ENCODE results near the gene SLC49A3.
"Not testable (repeated sequence)": the region's sequence is repeated elsewhere in the genome, so short reads cannot be mapped to it uniquely, and the experiment has no call there.

SLC49A3 gene

DNA sequence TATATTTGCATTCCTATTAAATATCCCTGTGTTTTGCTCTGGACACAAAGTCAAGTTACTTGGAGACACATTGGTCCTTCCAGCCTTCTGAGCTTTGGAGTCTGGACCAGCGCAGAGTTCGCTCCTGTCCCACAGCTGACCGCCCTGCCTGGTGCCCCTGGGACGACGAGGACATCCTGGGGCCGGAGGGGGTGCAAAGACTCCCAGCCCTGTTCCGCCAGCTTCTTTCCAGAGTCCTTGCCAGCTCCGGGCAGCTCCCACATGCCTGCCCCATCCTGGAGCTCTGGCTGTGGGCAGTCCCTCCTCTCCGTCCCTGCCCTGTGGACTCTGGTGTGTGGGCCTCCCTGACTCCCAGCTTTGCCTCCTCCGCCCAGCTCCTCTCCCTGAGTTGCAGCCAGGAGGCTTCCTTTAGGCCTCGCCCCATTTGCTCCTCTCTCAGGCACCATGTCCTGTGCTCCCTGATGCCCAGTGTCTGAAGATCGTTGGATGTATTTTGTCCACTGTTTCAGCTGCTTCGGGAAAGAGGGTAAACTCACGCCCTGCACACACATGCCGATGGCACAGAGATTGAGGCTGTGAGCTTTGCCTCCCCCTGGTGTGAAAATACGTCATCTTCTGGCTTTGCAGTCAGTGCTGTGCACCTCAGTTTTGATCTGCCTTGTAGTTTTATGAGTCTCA is 11.8 kb upstream of the SLC49A3 start:
- DNase-seq: no peak

DNA sequence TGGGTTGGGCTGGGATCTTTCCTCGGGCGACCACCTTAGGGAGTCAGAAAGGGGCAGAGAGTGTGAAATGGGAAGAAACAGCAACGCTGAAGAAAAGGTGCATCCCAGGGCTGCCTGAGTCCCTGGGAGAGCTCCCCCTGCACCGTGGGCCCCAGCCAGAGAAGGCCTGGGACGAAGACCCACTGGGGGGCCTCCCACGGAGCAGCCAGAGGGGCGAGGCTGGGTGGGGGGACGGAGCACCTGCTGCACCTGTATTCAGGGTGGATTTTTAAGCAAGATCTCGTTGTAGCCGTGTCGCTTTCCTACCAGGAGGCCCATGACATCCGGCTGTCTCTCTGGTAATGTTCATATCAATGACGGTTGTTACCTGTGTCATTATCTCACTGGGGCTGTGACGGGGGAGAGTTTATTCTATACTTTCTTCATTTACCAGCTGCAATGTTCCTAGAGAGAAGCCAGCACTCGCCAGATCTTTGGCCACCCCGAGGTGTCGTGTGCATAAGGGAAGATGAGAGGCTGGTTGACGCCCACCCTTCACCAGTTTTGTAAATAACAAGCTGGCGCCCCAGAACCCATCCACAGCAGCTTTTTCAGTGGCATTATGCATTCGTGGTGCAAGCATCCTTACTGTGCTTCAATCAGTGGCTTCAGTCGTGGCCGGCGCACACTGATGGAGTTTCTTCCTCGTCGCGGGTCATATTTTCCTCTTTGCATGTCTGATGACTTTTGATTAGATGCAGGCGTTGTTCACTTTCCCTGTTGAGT is 11.0 kb upstream of the SLC49A3 start:
- no peak for DNase-seq

DNA sequence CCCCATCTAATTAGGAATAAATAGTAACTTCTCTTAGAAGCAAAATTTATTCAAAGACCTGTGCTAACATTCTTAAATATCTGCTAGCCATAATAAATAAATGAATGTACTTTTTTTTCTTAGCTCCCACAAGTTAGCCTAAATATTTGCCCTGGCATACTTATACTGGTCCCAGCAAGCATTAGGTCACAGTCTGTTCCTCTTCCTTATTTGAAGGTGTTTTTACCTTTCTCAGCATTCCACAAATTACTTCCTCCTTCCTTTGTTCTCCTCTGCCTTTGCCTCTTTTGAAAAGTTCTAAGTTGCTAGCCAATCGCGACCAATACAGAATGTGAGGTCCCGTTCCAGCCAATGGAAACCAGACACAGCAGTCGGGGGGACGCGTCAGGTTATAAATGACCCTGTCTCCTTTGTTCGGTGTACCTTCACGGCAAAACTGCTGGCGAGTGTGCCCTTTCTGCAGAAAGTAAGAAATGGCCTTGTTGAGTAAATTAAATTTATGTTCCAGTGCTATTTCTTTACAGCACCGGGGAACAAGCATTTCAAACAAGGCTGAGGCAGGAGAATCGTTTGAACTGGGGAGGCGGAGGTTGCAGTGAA is 5.5 kb upstream of the SLC49A3 start:
- DNase-seq: not testable (repeated sequence)

DNA sequence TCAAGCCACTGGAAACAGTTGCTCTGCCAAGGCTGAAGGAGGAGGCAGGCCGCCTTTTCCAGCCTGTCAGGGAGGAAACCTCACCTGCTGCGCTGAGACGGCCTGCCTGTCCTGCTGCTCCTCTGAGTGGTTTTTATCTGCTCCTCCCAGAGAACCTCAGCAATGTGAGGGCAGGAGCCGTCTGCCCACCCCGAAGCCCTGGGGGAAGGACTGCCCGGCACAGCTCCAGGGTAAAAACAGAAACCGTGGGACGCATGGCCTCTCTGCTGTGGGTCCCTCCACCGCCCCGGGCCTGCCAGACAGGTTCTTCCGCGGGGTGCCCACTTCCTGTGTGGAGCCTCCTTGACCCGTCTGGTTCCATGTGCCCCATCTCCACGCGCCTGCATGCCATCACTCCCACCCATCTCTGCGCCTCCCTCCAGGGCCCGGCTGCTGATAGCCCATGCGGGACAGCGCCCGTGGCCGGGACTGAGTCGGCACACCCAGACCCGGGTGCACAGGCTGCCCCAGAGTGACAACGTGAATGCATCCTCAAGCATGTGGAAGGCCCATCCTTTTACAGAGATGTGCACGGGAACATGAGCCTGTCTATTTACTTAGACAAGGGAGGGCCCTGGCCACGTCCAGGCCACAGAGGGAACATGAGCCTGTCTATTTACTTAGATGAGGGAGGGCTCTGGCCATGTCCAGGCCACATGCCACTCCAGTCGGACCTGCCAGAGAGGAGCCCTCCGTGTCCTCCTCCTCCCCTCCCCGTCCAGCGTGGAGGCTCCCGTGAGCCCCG is 4.0 kb upstream of the SLC49A3 start:
- no peak for DNase-seq

DNA sequence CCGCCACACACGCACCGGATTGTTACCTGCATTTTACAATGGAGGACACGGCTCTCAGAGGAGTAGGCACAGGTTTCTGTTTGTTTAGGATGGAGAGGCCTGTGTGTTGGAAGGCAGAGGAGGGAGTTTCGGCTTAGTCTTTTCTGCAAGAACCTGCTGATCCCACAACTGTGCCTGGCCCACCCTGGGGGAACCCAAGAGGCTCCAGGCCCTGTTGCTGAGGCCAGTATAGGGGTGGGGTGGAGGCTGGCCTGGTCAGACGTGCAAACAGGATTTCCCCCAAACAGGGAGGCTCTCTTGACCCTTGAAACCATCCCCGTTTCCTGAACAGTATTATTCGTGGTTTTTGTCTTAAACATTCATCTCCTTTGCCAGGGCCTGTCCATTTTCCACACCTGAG is 772 bp upstream of the SLC49A3 start:
- DNase-seq: no peak

DNA sequence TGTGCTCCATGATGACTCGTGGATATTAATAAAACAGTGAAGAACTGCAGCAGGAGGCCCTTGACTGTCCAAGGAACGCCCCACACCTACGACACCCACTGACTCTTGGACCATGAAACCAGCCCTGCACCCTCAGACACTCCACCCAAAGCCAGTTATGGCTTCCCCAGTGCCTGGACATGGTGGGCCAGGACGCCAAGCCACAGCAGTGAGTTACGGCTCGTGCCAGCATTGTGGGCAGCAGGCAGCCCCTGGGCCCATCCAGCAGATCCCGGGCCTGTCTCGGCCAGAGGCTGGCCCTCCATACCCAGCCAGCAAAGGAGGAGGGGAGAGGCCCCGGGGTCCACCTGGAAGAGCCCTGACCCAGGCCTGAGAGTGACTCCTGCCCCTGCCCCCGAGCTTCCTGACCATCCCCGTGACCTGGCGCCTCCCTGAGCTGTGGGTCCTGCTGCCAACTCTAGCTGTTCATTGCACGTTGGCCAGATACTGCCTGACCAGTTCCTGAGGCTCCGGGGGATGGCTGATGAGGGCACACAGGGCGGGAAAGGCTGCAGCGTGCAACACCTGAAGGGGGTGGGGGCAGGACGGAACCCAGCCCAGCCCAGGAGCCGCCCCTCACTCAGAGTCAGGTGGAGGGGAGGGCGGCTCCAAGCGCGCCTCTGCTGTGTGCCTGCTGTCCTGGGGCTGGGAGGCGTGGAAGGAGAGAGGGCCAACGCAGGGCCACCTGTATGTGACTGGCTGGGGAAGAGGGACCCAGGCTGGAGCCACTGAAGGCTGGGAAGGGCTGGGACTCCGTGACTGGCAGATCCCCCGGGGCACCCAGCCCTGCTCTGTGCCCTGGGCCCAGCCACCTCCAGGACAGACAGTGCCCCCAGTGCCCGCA is 739 bp downstream of the SLC49A3 start:
- DNase-seq: no peak

DNA sequence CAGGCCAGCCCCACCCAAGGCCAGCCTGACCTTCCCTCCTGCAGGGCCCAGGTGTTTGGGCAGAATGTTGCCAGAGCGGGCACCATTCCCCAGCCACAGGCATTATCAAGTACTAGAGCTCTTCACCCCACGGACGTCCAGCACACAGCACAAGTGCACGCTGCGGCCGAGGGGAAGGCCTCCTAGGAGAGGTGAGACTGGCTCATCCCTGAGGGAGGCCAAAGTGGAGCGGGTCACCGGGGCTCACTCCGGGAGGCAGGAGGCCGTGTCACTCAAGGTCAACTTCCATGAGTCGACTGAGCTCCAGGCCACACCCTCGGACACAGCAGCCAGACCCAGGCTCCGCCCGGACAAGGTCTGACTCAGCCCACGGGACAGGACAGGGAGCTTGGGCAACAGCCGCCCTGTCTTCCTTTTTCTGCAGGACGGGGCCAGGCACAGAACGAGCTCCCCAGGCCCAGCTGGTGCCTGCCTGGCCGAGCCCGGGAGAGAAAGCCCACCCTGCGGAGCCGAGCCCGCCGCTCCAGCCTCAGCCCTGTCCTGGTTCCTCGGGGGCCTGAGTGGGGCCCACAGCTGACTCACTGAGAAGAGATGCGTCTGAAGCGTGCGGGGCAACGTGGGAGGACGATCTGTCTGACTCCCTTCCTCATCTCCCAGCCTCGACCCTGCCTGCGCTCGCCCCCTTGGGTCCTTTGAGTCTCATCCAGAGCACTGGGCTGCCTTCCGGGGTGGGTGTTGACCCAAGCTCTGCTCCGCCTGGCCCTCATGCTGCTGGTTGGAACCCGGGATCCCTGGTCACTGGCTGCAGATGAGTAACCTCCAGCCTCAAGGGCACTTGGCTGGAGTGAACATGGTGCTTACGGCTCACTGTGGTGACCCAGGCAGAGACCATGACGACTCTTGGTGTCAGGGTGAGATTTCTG is 1.6 kb downstream of the SLC49A3 start:
- DNase-seq: no peak

DNA sequence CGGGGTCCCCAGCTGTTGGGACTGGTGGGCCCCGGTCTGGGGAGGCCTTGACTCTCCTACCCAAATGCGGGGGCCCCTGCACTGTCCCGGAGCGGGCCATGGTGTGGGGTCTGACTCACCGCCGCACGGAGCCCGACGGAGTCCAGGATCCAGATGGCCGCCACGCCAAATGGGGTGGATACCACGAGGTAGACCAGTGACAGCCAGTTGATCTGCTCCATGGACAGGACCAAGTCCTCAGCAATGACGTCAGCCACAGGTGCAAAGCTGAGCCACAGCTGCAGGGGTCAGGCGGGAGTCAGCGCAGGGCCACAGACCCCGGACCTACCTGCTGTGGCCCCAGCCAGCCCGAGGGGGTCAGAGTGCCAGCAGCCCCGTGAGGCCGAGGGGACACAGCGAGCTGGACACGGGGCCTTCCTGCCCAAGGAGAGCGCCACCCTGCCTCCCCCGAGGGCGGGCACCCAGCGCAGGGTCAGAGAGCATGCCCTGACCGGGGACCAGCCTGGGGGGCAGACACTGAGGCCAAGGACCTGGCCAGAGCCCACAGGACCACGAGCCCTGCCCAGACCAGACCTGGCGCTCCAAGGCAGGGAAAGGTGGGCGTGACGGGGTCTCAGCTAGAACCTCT is 2.4 kb downstream of the SLC49A3 start:
- DNase-seq: no peak

DNA sequence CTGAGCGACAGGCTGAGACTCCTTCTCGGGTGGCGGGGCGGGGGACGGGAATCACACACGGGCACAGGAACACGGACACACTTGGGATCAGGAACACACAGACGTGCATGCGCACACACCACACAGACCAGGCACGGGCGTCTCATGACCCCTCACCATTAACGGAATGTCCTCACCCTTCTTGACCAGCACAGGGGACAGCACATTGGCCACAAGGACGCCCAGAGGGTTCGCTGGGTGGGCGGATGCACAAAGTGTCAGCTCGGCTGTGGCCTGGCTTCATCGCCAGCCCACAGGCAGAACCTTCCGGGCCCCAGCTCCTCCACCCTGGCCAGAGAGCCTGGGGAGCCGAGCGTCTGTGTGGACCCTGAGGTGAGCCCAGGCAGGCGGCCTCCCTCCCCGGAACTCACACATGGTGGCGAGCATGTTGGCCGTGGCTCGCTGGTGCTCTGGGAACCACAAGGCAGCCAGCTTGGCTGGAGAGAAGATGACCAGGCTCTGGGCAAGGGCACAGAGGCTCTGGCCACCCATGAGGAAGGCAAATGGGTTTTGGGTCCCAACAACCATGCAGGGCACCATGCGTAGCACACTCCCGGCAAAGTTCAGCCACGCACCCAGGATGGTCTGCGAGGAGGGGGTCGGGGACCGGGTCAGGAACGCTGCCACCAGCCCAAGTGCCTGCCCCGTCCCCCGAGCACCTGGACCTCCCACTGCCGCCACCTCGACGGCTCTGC is 3.1 kb downstream of the SLC49A3 start:
- no peak for DNase-seq

DNA sequence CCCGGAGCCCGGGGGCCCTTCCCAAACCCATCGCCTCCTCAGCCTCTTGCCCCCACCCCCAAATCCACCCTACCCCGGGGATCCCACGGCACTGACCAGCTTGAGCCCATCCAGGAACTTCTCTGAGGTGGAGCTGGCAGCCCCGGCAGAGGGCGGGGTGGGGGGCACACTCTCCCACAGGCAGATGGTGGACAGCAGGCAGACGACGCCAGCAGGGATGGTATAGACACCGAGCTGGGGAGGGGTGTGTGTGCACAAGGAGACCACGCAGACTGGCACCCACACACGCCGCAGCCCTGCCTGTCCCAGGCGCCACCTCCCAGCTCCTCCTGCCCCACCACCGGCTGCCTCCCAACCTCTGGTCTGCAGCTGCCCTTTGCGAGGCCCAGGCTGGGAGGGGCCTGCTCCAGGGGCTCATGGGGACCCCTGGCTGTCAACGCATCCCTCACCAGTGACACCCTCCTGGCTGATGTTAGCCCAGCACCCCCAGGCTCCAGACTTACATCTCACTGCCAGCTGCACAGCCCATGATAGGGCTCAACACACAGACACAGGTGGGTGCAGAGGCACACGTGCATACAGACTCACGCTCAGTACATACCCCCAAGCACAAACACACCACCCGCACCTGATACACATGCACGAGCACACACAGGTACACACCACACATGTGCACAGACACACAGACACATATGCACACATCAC is 4.2 kb downstream of the SLC49A3 start:
- DNase-seq: no peak

DNA sequence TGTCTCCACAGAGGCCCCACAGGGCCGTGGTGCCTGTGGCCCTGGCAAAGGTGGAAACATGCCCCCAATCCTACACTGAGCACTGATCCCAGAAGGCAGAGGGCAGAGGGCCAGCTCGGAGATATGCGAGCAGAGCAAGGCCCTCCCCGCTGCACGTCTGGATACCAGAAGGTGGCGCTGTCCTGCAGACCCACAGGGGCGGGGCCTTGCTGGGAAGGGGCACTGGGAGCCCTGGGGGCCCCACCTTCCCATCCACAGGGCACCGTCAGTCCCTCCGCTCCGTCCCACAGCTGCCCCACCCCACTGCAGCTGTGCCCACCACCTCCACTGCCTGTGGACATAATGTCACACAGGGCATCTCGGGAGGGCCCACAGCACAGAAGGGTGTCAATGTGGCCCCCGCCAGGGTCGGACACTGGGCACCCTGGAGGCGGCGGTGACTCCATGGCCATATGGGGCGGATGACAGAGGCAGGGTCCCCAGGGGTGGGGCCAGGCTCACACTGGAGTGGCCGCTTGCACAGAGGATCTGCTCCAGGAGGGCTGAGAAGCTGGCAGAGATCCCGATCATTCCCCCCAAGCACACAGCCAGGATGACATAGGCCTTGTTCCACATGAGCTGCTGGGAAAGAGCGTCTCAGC is 4.8 kb downstream of the SLC49A3 start:
- peak in 1 of 2 donors; percentile 43 for DNase-seq

DNA sequence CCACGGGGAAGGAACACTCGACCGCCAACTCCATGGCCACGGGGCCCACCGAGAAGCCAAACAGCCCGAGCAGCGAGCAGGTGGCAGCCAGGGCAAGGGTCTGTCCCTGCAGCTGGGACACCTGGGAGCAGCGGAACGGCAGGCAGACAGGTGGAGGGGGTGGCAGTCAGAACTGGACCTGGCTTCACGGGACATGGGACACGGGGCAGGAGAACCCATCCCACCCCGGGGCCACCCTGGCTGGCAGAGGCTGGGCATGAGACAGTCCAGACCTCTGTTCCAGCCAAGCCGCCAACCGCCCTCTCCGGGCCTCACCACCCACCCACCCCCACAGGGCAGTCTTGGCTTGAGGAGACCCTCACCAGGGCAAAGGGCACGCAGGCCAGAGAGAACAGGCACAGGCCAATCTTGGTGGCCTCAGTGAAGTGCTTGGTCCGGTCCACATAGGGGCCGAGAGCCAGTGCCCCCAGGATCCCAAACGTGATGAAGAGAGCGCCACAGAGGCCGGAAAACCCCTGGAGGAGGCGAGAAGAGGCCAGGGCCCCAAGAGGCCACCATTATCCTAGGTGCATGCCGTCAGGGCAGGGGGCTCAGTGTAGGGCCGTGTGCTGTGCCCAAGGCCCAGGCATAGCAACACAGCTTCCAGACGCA is 5.6 kb downstream of the SLC49A3 start:
- DNase-seq: no peak

DNA sequence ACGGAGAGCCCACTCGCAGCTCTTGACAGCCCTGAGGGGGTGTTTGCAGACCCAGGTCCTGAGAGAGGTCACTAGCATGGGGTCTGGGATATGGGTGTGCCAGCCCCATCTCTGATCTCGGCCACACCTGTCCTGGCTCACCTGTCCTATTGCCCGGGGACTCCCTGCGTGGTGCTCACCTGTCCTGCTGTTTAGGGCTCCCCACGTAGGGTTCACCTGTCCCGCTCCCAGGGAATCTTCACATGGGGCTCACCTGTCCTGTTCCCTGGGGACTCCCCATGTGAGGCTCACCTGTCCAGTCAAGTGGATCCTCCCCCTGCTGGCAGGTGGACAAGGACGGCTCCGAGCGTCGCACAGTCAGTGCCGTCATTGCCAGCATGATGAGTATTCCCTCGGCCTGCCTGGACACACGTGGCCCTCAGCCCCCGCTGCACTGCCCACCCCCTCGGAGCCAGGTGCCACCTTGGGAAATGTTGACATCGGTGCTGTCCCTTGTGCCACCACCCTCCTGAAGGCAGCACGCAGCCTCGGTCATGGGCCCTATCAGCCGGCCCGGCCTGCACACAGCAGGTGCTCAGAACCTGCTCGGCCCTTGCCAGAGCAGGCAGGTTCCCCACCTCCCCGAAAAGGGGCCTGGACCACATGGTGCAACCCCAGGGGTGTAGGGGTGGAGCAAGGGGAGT is 6.3 kb downstream of the SLC49A3 start:
- DNase-seq: no peak

DNA sequence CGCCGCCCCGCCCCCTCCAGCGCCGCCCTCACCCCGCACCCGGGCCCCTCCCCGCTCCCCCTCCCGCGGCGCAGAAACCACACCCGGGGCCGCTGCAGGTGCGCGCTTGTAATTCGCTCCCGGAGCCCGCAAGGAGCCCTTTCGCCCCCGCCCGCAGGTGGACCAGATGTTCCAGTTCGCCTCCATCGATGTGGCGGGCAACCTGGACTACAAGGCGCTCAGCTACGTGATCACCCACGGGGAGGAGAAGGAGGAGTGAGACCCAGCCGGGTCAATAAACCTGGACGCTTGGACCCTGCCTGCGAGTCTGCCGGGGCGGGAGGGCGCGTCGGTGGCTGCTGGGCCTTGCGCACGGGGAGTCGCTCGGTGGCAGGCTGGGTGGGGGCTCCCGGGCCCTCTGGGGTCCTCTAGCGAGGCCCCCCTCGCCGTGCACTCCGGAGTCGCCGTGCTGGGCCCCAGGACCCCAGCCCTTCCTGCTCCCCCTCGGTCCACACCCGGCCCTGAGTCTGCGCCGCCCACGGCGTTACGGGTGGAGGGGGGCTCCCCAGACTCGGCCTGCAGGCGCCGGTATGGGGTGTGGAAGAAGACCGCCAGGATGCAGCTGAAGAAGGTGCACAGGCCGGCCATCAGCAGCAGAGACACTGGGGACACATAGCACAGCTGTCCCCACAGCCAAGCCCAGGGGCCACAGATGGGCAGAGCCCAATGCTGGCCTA is 7.1 kb downstream of the SLC49A3 start:
- no peak for DNase-seq

DNA sequence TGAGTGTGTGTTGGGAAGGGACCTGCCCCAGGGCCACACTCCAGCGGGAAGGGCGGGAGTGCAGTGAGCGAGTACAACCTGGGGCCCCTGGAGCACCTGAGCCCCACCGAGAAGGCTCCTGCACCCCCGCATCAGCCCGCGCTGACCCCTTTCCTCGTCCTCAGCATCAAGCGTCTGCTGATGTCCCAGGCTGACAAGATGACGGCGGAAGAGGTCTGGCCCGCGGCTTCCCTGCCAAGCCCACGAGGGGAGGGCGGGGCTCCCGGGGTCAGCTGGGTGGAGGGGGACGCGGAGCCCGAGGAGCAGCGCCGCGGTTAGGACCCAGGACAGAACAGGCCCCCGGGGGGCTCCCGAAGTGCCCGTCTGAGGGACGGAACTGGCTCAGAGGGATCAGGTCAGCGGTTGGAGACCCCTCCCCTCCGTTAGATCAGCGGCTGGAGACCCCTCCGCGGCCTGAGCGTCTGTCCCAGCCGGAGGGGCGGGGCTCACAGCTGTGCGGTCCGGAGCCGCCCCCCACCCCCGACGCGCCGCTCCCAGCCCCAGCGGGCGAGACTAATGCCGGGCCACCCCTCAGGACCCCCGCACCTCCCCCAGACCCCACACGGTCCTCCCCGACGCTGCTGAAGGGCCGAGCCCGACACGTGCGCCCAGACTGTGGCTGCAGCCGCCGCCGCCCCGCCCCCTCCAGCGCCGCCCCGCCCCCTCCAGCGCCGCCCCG is 7.9 kb downstream of the SLC49A3 start:
- DNase-seq: peak; percentile 54 to 56

DNA sequence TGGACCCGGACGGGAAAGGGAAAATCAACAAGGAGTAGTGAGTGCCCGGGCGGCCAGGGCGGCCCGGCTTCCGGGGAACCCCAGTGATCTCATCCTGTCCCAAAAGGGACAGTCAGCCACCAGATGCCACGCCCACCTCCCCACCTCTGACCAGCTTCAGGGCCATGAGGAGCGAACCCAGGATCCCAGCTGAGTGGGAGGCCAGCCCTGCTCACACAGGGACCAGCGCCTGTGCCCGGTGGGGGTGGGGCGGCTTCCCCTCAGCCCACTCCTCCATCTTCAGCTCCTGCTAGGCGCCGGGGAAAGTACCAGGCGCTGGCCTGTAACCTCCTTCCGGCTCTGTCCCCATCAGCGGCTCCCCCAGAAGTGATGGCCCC is 8.4 kb downstream of the SLC49A3 start:
- no peak for DNase-seq
